H1 (cell line): ENCODE data around the gene TRPV4. TPM values are rescaled to one million over a fixed set of nuclear protein-coding genes. Genes with fewer than 3 reads are reported as not detected.
A peak's percentile ranks its signal among the peaks of the same experiment; 100 is the strongest.

ENCODE experiments used
- CTCF ChIA-PET: fragments of 300-600 bp; sonication (Branson Sonifier 250); formaldehyde crosslinking; loops from one replicate; lab custom pipeline; 2021; ENCODE audit not compliant: partially characterized antibody; lab: Charles Lee
- POLR2A ChIA-PET: fragments of 300-600 bp; sonication (Branson Sonifier 250); formaldehyde crosslinking; loops from one replicate; lab custom pipeline; 2021; ENCODE audit warnings: inconsistent platforms; ENCODE audit not compliant: partially characterized antibody; lab: Charles Lee
- DNase-seq, 2 experiments: peaks; one replicate each; pipeline versions ENCODE4 v3.0.0 to v3.0.0-alpha.2; 2010 to 2022; ENCODE audit warnings: low spot score in 2 of 2, low read depth in 1 of 2, mixed read lengths in 1 of 2
- FAIRE-seq: peaks from 2 replicates; lab custom pipeline; 2011; peaks lifted over from hg19 to GRCh38; lab: Jason Lieb, UNC
- H2AFZ ChIP-seq: 2 replicates; pipeline ENCODE4 v1.8.1; 2012; ENCODE audit warnings: low read length, inconsistent platforms
- H2AK5ac ChIP-seq: 2 replicates; pipeline ENCODE4 v1.6.1; 2013; ENCODE audit warnings: low read depth, low read length
- H2BK120ac ChIP-seq: replicated peaks from 2 replicates; pipeline ENCODE3; 2013; ENCODE audit warnings: low read depth, low read length, inconsistent platforms
- H2BK12ac ChIP-seq: 2 replicates; pipeline ENCODE4 v1.6.1; 2013; ENCODE audit warnings: low read depth, low read length
- H2BK15ac ChIP-seq: 2 replicates; pipeline ENCODE4 v1.6.1; 2013; ENCODE audit warnings: low read length
- H2BK20ac ChIP-seq: 2 replicates; pipeline ENCODE4 v1.6.1; 2013; ENCODE audit warnings: low read length
- H2BK5ac ChIP-seq: 2 replicates; pipeline ENCODE4 v1.6.1; 2013; ENCODE audit warnings: low read depth, low read length
- H3K14ac ChIP-seq: 2 replicates; pipeline ENCODE4 v1.6.1; 2013; ENCODE audit warnings: inconsistent platforms; ENCODE audit not compliant: insufficient read length
- H3K18ac ChIP-seq: 2 replicates; pipeline ENCODE4 v1.6.1; 2013; ENCODE audit warnings: low read length; ENCODE audit errors: extremely low read depth
- H3K23ac ChIP-seq: 2 replicates; pipeline ENCODE4 v1.6.1; 2013; ENCODE audit warnings: inconsistent platforms; ENCODE audit not compliant: insufficient read length
- H3K23me2 ChIP-seq: 2 replicates; pipeline ENCODE4 v1.6.1; 2013; ENCODE audit warnings: low read depth, low read length
- H3K27ac ChIP-seq: 2 replicates; pipeline ENCODE4 v1.6.1; 2011; ENCODE audit warnings: low read depth, low read length, inconsistent platforms
- H3K27me3 ChIP-seq, 4 experiments: replicated peaks in 1 of 4; 1 replicate in 1 of 4; 2 replicates in 3 of 4; pipeline versions ENCODE4 v1.6.1 to v1.8.1; 2011 to 2013; ENCODE audit warnings: low read length in 3 of 4, mild to moderate bottlenecking in 3 of 4, inconsistent platforms in 2 of 4, mixed read lengths in 2 of 4, moderate library complexity in 1 of 4; ENCODE audit not compliant: control insufficient read depth in 3 of 4, insufficient read depth in 3 of 4; ENCODE audit errors: extremely low read depth in 1 of 4
- H3K36me3 ChIP-seq, 4 experiments: 2 replicates each; pipeline versions ENCODE4 v1.6.1 to v1.8.1; 2011 to 2013; ENCODE audit warnings: mild to moderate bottlenecking in 4 of 4, low read length in 3 of 4, moderate library complexity in 2 of 4, control low read depth in 1 of 4, inconsistent platforms in 1 of 4; ENCODE audit not compliant: insufficient read depth in 4 of 4, control insufficient read depth in 2 of 4
- H3K4ac ChIP-seq: replicated peaks from 2 replicates; pipeline ENCODE3; 2013; ENCODE audit warnings: low read length, low read depth, mixed read lengths, inconsistent platforms; ENCODE audit not compliant: insufficient read length
- H3K4me1 ChIP-seq, 4 experiments: replicated peaks in 1 of 4; 1 replicate in 1 of 4; 2 replicates in 3 of 4; pipeline versions ENCODE4 v1.6.1 to v1.8.1; 2011 to 2013; ENCODE audit warnings: low read length in 3 of 4, inconsistent platforms in 2 of 4, mixed read lengths in 1 of 4; ENCODE audit not compliant: insufficient read depth in 4 of 4, control insufficient read depth in 3 of 4
- H3K4me2 ChIP-seq, 2 experiments: 2 replicates each; pipeline versions ENCODE4 v1.6.1 to v1.8.1; 2011 to 2013; ENCODE audit warnings: low read depth in 2 of 2, low read length in 2 of 2, control low read depth in 1 of 2, inconsistent platforms in 1 of 2, mild to moderate bottlenecking in 1 of 2; ENCODE audit not compliant: insufficient read depth in 1 of 2
- H3K4me3 ChIP-seq, 4 experiments: fragments of 200-600, 300-600 bp in 1 of 4; sonication (generic), shearing (Covaris generic), sonication (Bioruptor Twin) in 1 of 4; 2 replicates each; pipeline versions ENCODE4 v1.5.1 to v1.8.1; 2011 to 2016; ENCODE audit warnings: low read length in 4 of 4, low read depth in 3 of 4, control low read depth in 2 of 4, inconsistent platforms in 2 of 4, mild to moderate bottlenecking in 2 of 4, mixed read lengths in 1 of 4, moderate library complexity in 1 of 4; ENCODE audit not compliant: insufficient read depth in 2 of 4; ENCODE audit errors: extremely low read depth in 1 of 4
- H3K56ac ChIP-seq: replicated peaks from 2 replicates; pipeline ENCODE3; 2013; ENCODE audit warnings: low read depth, mild to moderate bottlenecking, mixed read lengths, low read length, inconsistent platforms; ENCODE audit not compliant: insufficient read length
- H3K79me1 ChIP-seq: 2 replicates; pipeline ENCODE4 v1.6.1; 2013; ENCODE audit warnings: low read depth, low read length, control low read depth
- H3K79me2 ChIP-seq, 2 experiments: 2 replicates each; pipeline versions ENCODE4 v1.6.1 to v1.8.1; 2012 to 2013; ENCODE audit warnings: low read length in 2 of 2, mild to moderate bottlenecking in 2 of 2, inconsistent platforms in 1 of 2; ENCODE audit not compliant: insufficient read depth in 2 of 2, control insufficient read depth in 1 of 2
- H3K9ac ChIP-seq, 4 experiments: replicated peaks in 1 of 4; 1 replicate in 1 of 4; 2 replicates in 3 of 4; pipeline versions ENCODE4 v1.6.1 to v1.8.1; 2011 to 2013; ENCODE audit warnings: low read depth in 3 of 4, low read length in 3 of 4, control low read depth in 2 of 4, mild to moderate bottlenecking in 2 of 4, moderate library complexity in 2 of 4, inconsistent platforms in 1 of 4; ENCODE audit errors: extremely low read depth in 1 of 4
- H3K9me3 ChIP-seq, 2 experiments: 2 replicates each; pipeline versions ENCODE4 v1.6.1 to v1.8.1; 2012 to 2013; ENCODE audit warnings: mild to moderate bottlenecking in 2 of 2, moderate library complexity in 2 of 2, control low read depth in 1 of 2, inconsistent platforms in 1 of 2, low read depth in 1 of 2, low read length in 1 of 2, mixed read lengths in 1 of 2; ENCODE audit not compliant: insufficient read depth in 2 of 2
- H4K20me1 ChIP-seq, 2 experiments: replicated peaks in 1 of 2; 2 replicates each; pipeline versions ENCODE3 to v1.8.1; 2011 to 2013; ENCODE audit warnings: inconsistent platforms in 2 of 2, low read length in 2 of 2, mild to moderate bottlenecking in 1 of 2; ENCODE audit not compliant: insufficient read depth in 2 of 2, control insufficient read depth in 1 of 2
- H4K5ac ChIP-seq: 2 replicates; pipeline ENCODE4 v1.6.1; 2013; ENCODE audit warnings: low read length, low read depth, mixed read lengths, inconsistent platforms; ENCODE audit not compliant: insufficient read length
- H4K8ac ChIP-seq: 2 replicates; pipeline ENCODE4 v1.8.0; 2013; ENCODE audit warnings: mild to moderate bottlenecking, moderate library complexity, low read length, inconsistent platforms; ENCODE audit not compliant: insufficient read depth; ENCODE audit errors: extremely low read depth
- H4K91ac ChIP-seq: replicated peaks from 2 replicates; pipeline ENCODE3; 2013; ENCODE audit warnings: low read length, mixed read lengths, inconsistent platforms; ENCODE audit not compliant: insufficient read length
- JUN ChIP-seq: IDR thresholded peaks from 2 replicates; pipeline ENCODE4 v1.6.1; 2011; ENCODE audit warnings: low read depth, mild to moderate bottlenecking, improper control_type of control experiment, low read length
- KDM4A ChIP-seq: IDR thresholded peaks from one replicate; pipeline ENCODE4 v1.7.1; 2012; ENCODE audit warnings: low read depth, mild to moderate bottlenecking, moderate library complexity, low read length, inconsistent platforms; ENCODE audit not compliant: severe bottlenecking
- WGBS, 2 experiments: shearing (Covaris generic) in 1 of 2; methylation state at CpG; one replicate each; pipeline versions ENCODE4 v1.1.6 to v1.1.7; 2013 to 2015; ENCODE audit warnings: low lambda C conversion rate in 2 of 2, mixed read lengths in 2 of 2, inconsistent platforms in 1 of 2, low coverage in 1 of 2, missing lambda C conversion rate in 1 of 2; ENCODE audit not compliant: insufficient replicate concordance in 2 of 2, insufficient coverage in 1 of 2, insufficient read length in 1 of 2; ENCODE audit errors: extremely low coverage in 1 of 2, missing lambda C conversion rate in 1 of 2; 5-methylcytosine and 5-hydroxymethylcytosine counted together
- polyA plus RNA-seq, 7 experiments: library from polyadenylated mRNA; depleted of rRNA in 3 of 7; stranded (reverse) in 5 of 7; unstranded in 2 of 7; fragments of >200 nt in 5 of 7; fragments of 200-250 nt in 2 of 7; gene quantifications; 1 replicate in 5 of 7; 2 replicates in 1 of 7; 4 replicates in 1 of 7; pipeline versions ENCODE4 v1.2.1 to v1.2.3, GENCODE V29; 2011 to 2013; ENCODE audit warnings: missing spikeins in 2 of 7, mixed read lengths in 2 of 7
- total RNA-seq: library from RNA; stranded (reverse); fragmentation: NEBNext Ultra II Directional; extraction: Animal tissue kit (Norgen Biotek cat#: 25700); gene quantifications from 2 replicates; pipeline ENCODE4 v1.2.1, GENCODE V29; 2021

Gene TRPV4
- total and polyA plus RNA-seq, 2 of the 8 experiments (the other 6 are each of a cell fraction or from before 2014, with no cell fraction given): 2.1 to 6.2 TPM

DNA sequence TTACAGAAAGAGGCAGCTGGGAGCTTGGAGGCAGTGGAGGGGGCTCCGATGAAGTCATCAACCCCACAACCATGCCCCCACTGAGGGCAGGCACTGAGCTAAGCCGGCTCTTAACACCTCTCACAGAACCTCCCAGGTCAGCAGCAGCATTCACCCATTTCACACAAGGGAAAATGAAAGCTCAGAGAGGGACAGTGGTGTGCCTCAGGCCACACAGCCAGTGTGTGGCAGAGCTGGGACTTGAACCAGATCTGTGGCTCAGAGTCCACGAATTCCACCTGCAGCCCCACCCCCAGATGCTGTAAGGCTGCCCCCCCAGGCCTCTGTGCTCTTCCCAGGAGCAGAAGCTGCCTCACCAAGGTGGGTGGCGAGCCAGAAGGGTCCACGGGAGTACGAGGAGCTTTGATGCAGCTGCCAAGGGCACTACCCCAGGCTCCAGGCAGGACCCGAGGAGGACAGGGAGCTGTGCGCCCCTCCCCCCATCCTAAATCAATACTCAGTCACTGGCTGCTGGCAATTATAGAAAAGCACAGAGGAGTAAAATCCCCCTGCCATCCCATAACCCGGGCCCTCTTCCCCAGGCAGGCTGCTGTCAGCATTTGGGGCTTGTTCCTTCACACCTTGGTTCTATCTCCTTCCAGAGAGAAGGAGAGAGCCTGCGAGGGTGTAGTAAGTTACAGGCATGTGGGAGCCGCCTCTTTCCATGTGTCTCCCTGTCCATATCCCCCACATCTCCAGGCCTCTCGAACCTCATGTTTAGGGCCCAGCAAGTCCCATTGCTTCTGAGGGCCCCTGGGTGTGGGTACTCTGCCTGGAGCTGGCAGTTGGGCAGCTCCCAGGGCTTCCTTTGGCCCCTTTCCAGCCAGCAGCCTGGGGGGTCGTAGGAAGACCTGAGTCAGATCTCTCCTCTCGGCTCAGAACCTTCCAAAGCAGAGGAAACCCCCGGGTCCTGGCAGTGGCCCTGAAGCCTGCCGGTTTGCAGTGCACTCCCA, 72.0 kb downstream of the TRPV4 start:
- no peaks in the 10 kb centered on the region for H4K20me1 ChIP-seq
- no peaks in the 10 kb centered on the region for H3K79me2 ChIP-seq
- POLR2A ChIA-PET: interaction anchor here (1.2 kb wide), 1 partner anchor 19 kb away, joined by 3 read pairs; no protein-coding TSS in a partner anchor
- no peak overlapping the region; the same call in 1 of the 2 replicates for H4K8ac ChIP-seq
- H3K4me1 ChIP-seq: peaks cover 0 to 12% (median 5%) of the 10 kb centered on the region in 4 experiments; a peak in 5 of 7 replicates
- H2BK120ac ChIP-seq: no peak overlapping the region
- no peak overlapping the region for H3K23ac ChIP-seq
- no peaks in the 10 kb centered on the region for H3K36me3 ChIP-seq
- no peak overlapping the region for H4K91ac ChIP-seq
- FAIRE-seq (no peak), DNase-seq (peak in 1 of 2 experiments; percentile 41)
- no peaks in the 10 kb centered on the region for H3K23me2 ChIP-seq
- no peak overlapping the region for H3K4me3 ChIP-seq
- no peaks in the 10 kb centered on the region for H3K79me1 ChIP-seq
- CTCF ChIA-PET: interaction anchor here (0.8 to 10.0 kb wide), 13 partner anchors 9 to 242 kb away, joined by 3 to 120 read pairs (median 4); no protein-coding TSS in a partner anchor
- no peak overlapping the region for H4K5ac ChIP-seq
- no peak overlapping the region; the same call in 1 of the 2 replicates for H3K18ac ChIP-seq
- no peak overlapping the region for H2BK20ac ChIP-seq
- no peak overlapping the region for H3K56ac ChIP-seq
- no peaks in the 10 kb centered on the region for H3K9me3 ChIP-seq
- no peak overlapping the region for H3K27ac ChIP-seq
- no peak overlapping the region for H3K4me2 ChIP-seq
- H2AK5ac ChIP-seq: no peak overlapping the region
- H2BK5ac ChIP-seq: no peak overlapping the region
- no peak overlapping the region for H3K4ac ChIP-seq
- H3K14ac ChIP-seq: no peak overlapping the region
- 89% methylated on average over 12 of the region's 16 CpGs; no CpG with 5 or more reads in 1 of the 2 experiments for WGBS, 2 experiments
- no peak overlapping the region for H3K9ac ChIP-seq
- H3K27me3 ChIP-seq: no peaks in the 10 kb centered on the region
- TF ChIP-seq KDM4A: no peak
- no peak for TF ChIP-seq JUN
- H2AFZ ChIP-seq: no peak overlapping the region
- no peak overlapping the region for H2BK15ac ChIP-seq
- no peak overlapping the region for H2BK12ac ChIP-seq
